D721Med (cell line): Measurements from ENCODE around the gene MYG1.
A peak's percentile ranks its signal among the peaks of the same experiment; 100 is the strongest.

Experiments
- DNase-seq: peaks from one replicate; pipeline ENCODE4 v3.0.0; 2011; ENCODE audit warnings: low spot score; ENCODE audit not compliant: insufficient read length
- FAIRE-seq: peaks from 2 replicates; lab custom pipeline; 2011; peaks lifted over from hg19 to GRCh38; lab: Jason Lieb, UNC
- TF ChIP-seq, protein P1 (sequence below): IDR thresholded peaks from 2 replicates; pipeline ENCODE4 v1.5.1; 2012; ENCODE audit warnings: mild to moderate bottlenecking, control low read depth; ENCODE audit not compliant: insufficient read depth; ENCODE audit errors: missing control alignments

MYG1 gene, protein sequence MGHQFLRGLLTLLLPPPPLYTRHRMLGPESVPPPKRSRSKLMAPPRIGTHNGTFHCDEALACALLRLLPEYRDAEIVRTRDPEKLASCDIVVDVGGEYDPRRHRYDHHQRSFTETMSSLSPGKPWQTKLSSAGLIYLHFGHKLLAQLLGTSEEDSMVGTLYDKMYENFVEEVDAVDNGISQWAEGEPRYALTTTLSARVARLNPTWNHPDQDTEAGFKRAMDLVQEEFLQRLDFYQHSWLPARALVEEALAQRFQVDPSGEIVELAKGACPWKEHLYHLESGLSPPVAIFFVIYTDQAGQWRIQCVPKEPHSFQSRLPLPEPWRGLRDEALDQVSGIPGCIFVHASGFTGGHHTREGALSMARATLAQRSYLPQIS

DNA sequence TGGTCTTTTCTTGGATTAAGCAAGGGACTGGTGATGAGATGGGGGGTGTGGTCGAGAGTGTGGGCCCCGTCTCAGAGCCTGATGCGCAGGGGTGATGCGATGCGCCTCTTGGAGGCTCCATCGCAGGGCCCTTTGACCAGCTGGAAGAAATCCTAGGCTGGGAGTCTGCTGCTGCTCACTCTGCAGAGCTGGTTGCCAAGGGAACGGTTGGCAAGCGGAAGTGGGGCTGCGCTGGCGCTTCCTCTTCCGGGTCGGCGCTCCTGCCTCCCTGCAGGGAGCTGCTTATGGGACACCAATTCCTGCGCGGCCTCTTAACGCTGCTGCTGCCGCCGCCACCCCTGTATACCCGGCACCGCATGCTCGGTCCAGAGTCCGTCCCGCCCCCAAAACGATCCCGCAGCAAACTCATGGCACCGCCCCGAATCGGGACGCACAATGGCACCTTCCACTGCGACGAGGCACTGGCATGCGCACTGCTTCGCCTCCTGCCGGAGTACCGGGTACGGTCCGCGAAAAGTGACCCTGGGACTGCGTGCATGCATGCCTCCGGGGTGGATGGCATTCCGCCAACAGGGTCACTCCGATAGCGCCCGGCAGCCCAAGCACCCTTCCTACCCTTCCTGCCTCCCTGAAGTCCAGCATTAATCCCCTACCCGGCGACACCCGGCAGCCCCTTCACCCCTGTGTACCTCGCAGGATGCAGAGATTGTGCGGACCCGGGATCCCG lies at the start of gene MYG1:
TSS of gene MYG1 (plus strand) at position 242 of the 727 bp plus-strand sequence. CDS start at position 285, 43 bp downstream.
- DNase-seq (peak; percentile 82), FAIRE-seq (no peak)
- TF ChIP-seq, protein P1, sequence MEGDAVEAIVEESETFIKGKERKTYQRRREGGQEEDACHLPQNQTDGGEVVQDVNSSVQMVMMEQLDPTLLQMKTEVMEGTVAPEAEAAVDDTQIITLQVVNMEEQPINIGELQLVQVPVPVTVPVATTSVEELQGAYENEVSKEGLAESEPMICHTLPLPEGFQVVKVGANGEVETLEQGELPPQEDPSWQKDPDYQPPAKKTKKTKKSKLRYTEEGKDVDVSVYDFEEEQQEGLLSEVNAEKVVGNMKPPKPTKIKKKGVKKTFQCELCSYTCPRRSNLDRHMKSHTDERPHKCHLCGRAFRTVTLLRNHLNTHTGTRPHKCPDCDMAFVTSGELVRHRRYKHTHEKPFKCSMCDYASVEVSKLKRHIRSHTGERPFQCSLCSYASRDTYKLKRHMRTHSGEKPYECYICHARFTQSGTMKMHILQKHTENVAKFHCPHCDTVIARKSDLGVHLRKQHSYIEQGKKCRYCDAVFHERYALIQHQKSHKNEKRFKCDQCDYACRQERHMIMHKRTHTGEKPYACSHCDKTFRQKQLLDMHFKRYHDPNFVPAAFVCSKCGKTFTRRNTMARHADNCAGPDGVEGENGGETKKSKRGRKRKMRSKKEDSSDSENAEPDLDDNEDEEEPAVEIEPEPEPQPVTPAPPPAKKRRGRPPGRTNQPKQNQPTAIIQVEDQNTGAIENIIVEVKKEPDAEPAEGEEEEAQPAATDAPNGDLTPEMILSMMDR: no peak

DNA sequence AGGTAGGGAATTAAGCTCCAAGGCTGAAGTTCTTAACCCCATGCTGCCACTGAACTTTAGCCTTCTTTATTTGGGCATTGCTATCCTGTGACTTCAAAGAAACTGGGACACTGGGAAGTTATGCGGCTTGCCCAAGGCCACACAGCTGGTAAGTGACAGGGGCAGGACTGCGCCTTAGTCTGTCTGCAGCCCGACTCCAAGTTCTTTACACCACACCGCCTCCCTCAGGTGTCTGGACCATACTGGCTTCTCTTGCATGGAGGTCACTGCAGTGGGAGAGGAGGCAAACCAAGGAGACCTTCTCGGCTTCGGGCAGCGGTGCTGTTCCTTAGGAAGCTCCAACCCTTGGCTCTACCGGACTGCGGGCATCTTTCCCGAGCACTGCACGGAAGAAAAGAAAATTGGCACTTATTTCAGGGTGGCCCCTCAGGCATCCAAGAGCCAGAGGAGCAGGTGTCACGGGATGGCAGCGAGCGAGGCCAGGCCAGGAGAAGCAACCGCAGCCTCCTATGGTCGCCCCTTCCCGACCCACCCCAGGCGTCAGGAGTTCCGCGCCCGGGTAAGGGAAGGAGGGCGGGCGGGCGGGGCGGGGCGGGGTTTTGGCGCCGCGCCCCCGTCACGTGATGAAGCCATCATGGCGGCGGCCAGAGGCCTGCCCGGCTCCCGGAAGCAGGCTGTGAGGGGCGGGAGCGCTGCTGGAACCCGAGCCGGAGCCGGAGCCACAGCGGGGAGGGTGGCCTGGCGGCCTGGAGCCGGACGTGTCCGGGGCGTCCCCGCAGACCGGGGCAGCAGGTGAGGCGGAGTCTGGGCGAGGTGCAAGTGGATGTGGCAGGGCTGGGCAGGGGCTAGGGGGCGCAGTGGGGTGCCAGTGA lies 47.8 kb upstream of the MYG1 start:
- DNase-seq (peak; percentile 94), FAIRE-seq (no peak)
- TF ChIP-seq, protein P1: peak; percentile 49

DNA sequence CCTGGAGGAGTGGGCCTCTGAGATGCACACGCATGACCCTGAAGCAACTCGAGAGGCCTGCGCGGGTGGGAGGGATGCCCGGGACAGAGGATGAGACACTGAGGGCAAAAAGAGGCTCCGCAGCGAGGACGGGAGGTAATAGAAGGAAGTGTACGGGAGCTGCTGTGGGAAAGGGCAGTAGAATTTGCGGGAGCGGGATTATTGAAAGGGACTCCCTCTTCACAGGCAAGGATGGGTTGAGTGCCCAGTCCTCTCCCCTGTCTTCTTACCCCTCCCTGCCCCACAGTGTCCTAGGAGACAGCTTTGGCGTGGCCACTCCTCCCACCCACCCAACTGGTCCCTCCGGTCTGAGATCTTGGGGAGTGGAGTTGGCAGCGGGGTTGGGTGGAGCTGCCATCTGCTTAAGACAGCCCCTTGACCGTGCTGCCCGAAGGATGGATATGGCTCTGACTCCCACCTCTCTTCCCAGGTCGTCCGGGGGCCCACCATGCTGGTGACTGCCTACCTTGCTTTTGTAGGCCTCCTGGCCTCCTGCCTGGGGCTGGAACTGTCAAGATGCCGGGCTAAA lies 47.1 kb upstream of the MYG1 start:
- DNase-seq (no peak), FAIRE-seq (no peak)
- TF ChIP-seq, protein P1: no peak

DNA sequence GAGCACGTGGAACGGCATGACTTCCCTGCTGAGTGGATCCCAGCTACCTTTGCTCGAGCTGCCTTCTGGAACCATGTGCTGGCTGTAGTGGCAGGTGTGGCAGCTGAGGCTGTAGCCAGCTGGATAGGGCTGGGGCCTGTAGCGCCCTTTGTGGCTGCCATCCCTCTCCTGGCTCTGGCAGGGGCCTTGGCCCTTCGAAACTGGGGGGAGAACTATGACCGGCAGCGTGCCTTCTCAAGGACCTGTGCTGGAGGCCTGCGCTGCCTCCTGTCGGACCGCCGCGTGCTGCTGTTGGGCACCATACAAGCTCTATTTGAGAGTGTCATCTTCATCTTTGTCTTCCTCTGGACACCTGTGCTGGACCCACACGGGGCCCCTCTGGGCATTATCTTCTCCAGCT lies 46.2 kb upstream of the MYG1 start:
- TF ChIP-seq, protein P1: no peak

DNA sequence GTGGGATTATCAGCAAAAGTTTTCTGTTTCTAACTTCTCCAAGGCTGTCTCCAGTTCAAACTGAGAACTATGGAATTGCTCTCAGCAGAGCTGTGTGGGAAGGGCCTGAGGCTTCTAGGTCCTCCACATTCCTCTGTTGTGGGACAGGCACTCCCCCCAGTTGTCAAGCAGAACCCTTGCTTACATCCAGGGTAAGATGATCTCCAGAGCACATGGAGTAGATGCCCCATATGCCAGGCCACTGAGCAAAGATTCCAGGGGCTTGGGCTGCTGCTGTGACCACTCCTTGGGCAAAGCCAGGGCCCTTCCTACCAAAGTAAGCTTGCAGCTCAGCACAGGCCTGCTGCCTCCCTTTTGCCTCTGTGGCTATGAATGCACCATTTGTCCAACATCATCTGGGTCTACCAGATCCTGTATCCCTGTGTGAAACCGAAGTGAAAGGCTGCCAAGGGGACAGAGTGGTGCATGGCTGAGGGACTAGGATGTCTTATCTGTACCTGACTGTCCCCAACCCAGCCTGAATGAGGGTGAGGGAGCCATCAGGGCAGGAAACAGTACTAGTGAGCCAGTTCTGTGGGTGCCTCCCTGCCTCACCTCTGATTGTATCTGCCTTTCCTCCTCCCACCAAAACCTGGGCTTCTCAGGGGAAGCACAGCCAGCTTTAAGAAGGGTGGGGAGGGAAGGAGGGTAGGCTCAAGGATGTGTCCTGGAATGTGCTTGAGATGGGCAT lies 44.5 kb upstream of the MYG1 start:
- DNase-seq: no peak
- no peak for FAIRE-seq
- TF ChIP-seq, protein P1: no peak

More for the DNA sequence above, 46.2 kb upstream of the MYG1 start:
- FAIRE-seq (no peak), DNase-seq (no peak)

DNA sequence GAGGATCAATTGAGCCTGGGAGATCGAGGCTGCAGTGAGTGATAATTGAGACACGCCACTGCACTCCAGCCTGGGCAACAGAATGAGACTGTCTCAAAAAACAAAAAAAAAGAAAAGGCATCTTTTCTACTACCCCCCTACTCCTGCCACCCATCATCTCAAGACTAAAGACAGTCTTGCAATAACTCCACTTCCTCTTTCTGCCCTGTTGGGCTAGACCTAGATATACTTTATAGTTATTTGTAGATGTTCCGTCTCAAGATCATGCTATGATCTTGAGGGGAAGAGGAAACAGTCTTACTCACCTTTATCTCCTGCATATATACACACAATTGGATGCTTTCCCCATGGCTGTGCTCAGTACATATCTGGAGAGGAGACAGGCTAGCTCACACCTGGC lies 43.5 kb upstream of the MYG1 start:
- no peak for DNase-seq

More for the DNA sequence above, 43.5 kb upstream of the MYG1 start:
- TF ChIP-seq, protein P1: no peak
- no peak for FAIRE-seq
